Upper lobe of left lung (tissue), 4 donors: ENCODE data around the gene TLR7.

Source experiments
- CTCF ChIP-seq, 6 experiments: fragments of 450-650 bp in 4 of 6; fragments of 200-600 bp in 2 of 6; sonication (generic) in 2 of 6; IDR thresholded peaks; one replicate each; pipeline ENCODE4 v1.5.1; 2016 to 2019; ENCODE audit warnings: antibody characterized with exemption in 6 of 6
- EP300 ChIP-seq, 4 donors: sonication (generic); formaldehyde crosslinking; IDR thresholded peaks; one replicate each; pipeline ENCODE4 v1.5.1; 2017; ENCODE audit warnings: antibody characterized with exemption in 4 of 4, control low read depth in 2 of 4
- POLR2AphosphoS5 ChIP-seq, 2 donors: sonication (generic); formaldehyde crosslinking; IDR thresholded peaks; one replicate each; pipeline ENCODE4 v1.5.1; 2017; ENCODE audit warnings: antibody characterized with exemption in 2 of 2

GRCh38 chrX:12891915-12892506 lies 25.1 kb downstream of the TLR7 start:
- TF ChIP-seq CTCF (IDR thresholded peaks at IDR 0.05) (no peak), POLR2AphosphoS5 (IDR thresholded peaks at IDR 0.05) (no peak), EP300 (IDR thresholded peaks at IDR 0.05) (no peak)
